ENCODE results near the gene RUSF1. TPM values are rescaled to one million over a fixed set of nuclear protein-coding genes. Genes with fewer than 3 reads are reported as not detected.

RUSF1 gene
- total and polyA plus RNA-seq, 9 of the 15 experiments (the other 6 are each of a cell fraction or from before 2014, with no cell fraction given) = 0.80 to 52.8 (median 27.6) TPM

DNA sequence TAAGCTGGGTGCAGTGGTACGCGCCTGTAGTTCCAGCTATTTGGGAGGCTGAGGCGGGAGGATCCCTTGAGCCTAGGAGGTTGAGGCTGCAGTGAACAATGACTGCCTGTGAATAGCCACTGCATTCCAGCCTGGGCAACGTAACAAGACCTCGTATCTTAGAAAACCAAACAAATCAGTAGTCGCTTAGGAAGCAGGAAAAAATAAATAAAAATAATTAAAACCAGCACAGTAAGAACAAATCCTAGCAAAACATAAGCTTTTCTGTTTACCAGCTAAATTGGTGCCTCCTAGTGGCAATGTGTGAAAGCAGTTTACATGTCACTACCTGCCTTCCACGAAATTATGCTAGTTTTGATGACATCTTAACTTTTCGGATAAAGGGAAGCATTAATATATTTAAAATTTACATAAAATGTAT, 47.6 kb downstream of the RUSF1 start:
- intact Hi-C loops (cut with micrococcal nuclease) (no loop called here), in situ Hi-C loops (cut with MboI) (no loop called here)
- ATAC-seq (no peak), FAIRE-seq (peak; percentile 78), DNase-seq (ENCODE audit: extremely low read depth in 1 of 4, low spot score in 3 of 4) (peak in 2 of 4 experiments; percentile 9 to 67)
- Histone ChIP-seq H3K4me1 (replicated peaks in 1 of 2; ENCODE audit: control insufficient read depth in 2 of 2, insufficient read depth in 2 of 2, low read length in 2 of 2) (peaks cover 18 to 47% of the 10 kb centered on the region in 2 experiments), H4K20me1 (replicated peaks; ENCODE audit: control insufficient read depth, insufficient read depth, low read length) (peaks cover 4% of the 10 kb centered on the region), H3K9me1 (ENCODE audit: control insufficient read depth, insufficient read depth, low read length) (no peaks in the 10 kb centered on the region), H3K36me3 (ENCODE audit: control insufficient read depth, insufficient read depth, low read length) (peaks cover 51% of the 10 kb centered on the region; the same call in 2 of the 3 replicates), H3K4me3 (peak overlapping the region; percentile 83), H3K4me2 (ENCODE audit: insufficient read depth, low read length) (peak overlapping the region; percentile 92), H3K79me2 (ENCODE audit: control insufficient read depth, insufficient read depth, low read length) (peaks cover 48% of the 10 kb centered on the region), H3K27me3 (ENCODE audit: control insufficient read depth in 2 of 2, insufficient read depth in 2 of 2, low read length in 2 of 2) (no peaks in the 10 kb centered on the region), H3K9ac (ENCODE audit: insufficient read depth in 1 of 2, low read depth in 2 of 2, low read length in 2 of 2) (peak overlapping the region in 1 of 2 experiments; percentile 78; a peak in 2 of 4 replicates), H3K9me3 (replicated peaks; ENCODE audit: control insufficient read depth, insufficient read depth, low read depth, low read length) (no peaks in the 10 kb centered on the region), H3K27ac (ENCODE audit: extremely low read depth, low read depth, low read length) (peak overlapping the region; percentile 99), H2AFZ (ENCODE audit: low read depth, low read length) (peak overlapping the region; percentile 86)
- TSS peak; percentile 68 for BruUV-seq (replicated peaks)
- ChIA-PET CTCF (ENCODE audit: low intra/inter-chr PET ratio) (interaction anchor here (0.6 to 1.0 kb wide), 3 partner anchors 237 to 460 kb away, joined by 3 read pairs; no protein-coding TSS in a partner anchor), POLR2A (interaction anchor here (0.6 to 1.9 kb wide), 14 partner anchors 9 to 678 kb away, joined by 3 to 15 read pairs (median 4); partner anchors contain the start of genes FUS and RUSF1)
- 34% methylated on average over 8 of the region's 8 CpGs for WGBS (ENCODE audit: insufficient coverage, low coverage, missing lambda C conversion rate)
- no peak for TF ChIP-seq SNAPC5 (CRISPR knock-in tag; IDR thresholded peaks at IDR 0.05)
- TF ChIP-seq BCOR (IDR thresholded peaks at IDR 0.05) = peak; percentile 58
- TF ChIP-seq RBFOX2 (IDR thresholded peaks at IDR 0.05; ENCODE audit: low read depth, low read length) = no peak
- TF ChIP-seq, protein P1, sequence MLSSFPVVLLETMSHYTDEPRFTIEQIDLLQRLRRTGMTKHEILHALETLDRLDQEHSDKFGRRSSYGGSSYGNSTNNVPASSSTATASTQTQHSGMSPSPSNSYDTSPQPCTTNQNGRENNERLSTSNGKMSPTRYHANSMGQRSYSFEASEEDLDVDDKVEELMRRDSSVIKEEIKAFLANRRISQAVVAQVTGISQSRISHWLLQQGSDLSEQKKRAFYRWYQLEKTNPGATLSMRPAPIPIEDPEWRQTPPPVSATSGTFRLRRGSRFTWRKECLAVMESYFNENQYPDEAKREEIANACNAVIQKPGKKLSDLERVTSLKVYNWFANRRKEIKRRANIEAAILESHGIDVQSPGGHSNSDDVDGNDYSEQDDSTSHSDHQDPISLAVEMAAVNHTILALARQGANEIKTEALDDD (IDR thresholded peaks at IDR 0.05) = 0 out of 2 replicates have a peak, but pooled peaks have one; percentile 41
- TF ChIP-seq SMARCA5 (IDR thresholded peaks at IDR 0.05) = 0 out of 2 replicates have a peak, but pooled peaks have one; percentile 65
- TF ChIP-seq PHTF2 (CRISPR knock-in tag; IDR thresholded peaks at IDR 0.05) = no peak
- TF ChIP-seq ELF4 (CRISPR knock-in tag; IDR thresholded peaks at IDR 0.05) = 0 out of 2 replicates have a peak, but pooled peaks have one; percentile 10
- TF ChIP-seq SMARCA4 (IDR thresholded peaks at IDR 0.05) = peak; percentile 18; the same call in 1 of the 2 replicates
- TF ChIP-seq CREM (IDR thresholded peaks at IDR 0.05; ENCODE audit: low read depth) = 0 out of 2 replicates have a peak, but pooled peaks have one; percentile 25
- peak; percentile 29; the same call in 1 of the 2 replicates for TF ChIP-seq ZNF583 (CRISPR knock-in tag; IDR thresholded peaks at IDR 0.05)
- no peak for TF ChIP-seq CBX1 (IDR thresholded peaks at IDR 0.05; ENCODE audit: low read depth)
- no peak for TF ChIP-seq POLR2B (IDR thresholded peaks at IDR 0.05; ENCODE audit: low read depth, partially characterized antibody)
- TF ChIP-seq, protein P2, sequence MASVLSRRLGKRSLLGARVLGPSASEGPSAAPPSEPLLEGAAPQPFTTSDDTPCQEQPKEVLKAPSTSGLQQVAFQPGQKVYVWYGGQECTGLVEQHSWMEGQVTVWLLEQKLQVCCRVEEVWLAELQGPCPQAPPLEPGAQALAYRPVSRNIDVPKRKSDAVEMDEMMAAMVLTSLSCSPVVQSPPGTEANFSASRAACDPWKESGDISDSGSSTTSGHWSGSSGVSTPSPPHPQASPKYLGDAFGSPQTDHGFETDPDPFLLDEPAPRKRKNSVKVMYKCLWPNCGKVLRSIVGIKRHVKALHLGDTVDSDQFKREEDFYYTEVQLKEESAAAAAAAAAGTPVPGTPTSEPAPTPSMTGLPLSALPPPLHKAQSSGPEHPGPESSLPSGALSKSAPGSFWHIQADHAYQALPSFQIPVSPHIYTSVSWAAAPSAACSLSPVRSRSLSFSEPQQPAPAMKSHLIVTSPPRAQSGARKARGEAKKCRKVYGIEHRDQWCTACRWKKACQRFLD (CRISPR knock-in tag; IDR thresholded peaks at IDR 0.05) = no peak
- TF ChIP-seq FUS (optimal IDR thresholded peaks at IDR 0.05; ENCODE audit: low read depth, low read length) = no peak
- TF ChIP-seq DNMT1 (IDR thresholded peaks at IDR 0.05) = no peak
- TF ChIP-seq ZFP91 (CRISPR knock-in tag; IDR thresholded peaks at IDR 0.05) = no peak
- TF ChIP-seq FOS (IDR thresholded peaks at IDR 0.05; ENCODE audit: extremely low read depth, insufficient read length) = no peak
- TF ChIP-seq MYC (IDR thresholded peaks at IDR 0.05; ENCODE audit: low read depth, low read length) = 0 out of 2 replicates have a peak, but pooled peaks have one; percentile 17
- no peak for TF ChIP-seq MYC (CRISPR knock-in tag; IDR thresholded peaks at IDR 0.05; ENCODE audit: borderline replicate concordance, low read depth)
- TF ChIP-seq NCOA4 (IDR thresholded peaks at IDR 0.05; ENCODE audit: partially characterized antibody) = no peak
- TF ChIP-seq SAP30 (IDR thresholded peaks at IDR 0.05; ENCODE audit: borderline replicate concordance, insufficient read depth, low read depth, low read length, poor library complexity, severe bottlenecking) = no peak

Measured in K562 (cell line).